H9 (cell line): Measurements from ENCODE around the gene ITPR1. TPM values are rescaled to one million over a fixed set of nuclear protein-coding genes. Genes with fewer than 3 reads are reported as not detected.

Experiments used
- DNase-seq: peaks from one replicate; pipeline ENCODE4 v3.0.0-alpha.2; 2017
- H2AFZ ChIP-seq: one replicate; pipeline ENCODE4 v1.6.1; 2013; ENCODE audit warnings: mild to moderate bottlenecking, low read length, control low read depth, moderate library complexity
- H2AK5ac ChIP-seq: 2 replicates; pipeline ENCODE4 v1.6.1; 2013; ENCODE audit warnings: low read length, control low read depth, mixed read lengths; ENCODE audit not compliant: insufficient read length
- H2BK120ac ChIP-seq: one replicate; pipeline ENCODE4 v1.6.1; 2013; ENCODE audit warnings: low read depth, mild to moderate bottlenecking, low read length, control low read depth, inconsistent platforms; ENCODE audit not compliant: poor library complexity, severe bottlenecking
- H2BK12ac ChIP-seq: 2 replicates; pipeline ENCODE4 v1.6.1; 2013; ENCODE audit warnings: low read length, control low read depth, mixed read lengths, low read depth; ENCODE audit not compliant: insufficient read length
- H2BK15ac ChIP-seq: 2 replicates; pipeline ENCODE4 v1.6.1; 2013; ENCODE audit warnings: low read depth, low read length, control low read depth
- H2BK20ac ChIP-seq: one replicate; pipeline ENCODE4 v1.6.1; 2013; ENCODE audit warnings: low read depth, mild to moderate bottlenecking, low read length, control low read depth, inconsistent platforms; ENCODE audit not compliant: poor library complexity, severe bottlenecking
- H2BK5ac ChIP-seq: 2 replicates; pipeline ENCODE4 v1.6.1; 2013; ENCODE audit warnings: low read length, control low read depth, mixed read lengths; ENCODE audit not compliant: insufficient read length
- H3K14ac ChIP-seq: 2 replicates; pipeline ENCODE4 v1.6.1; 2013; ENCODE audit warnings: low read length, control low read depth; ENCODE audit not compliant: insufficient read depth
- H3K18ac ChIP-seq: 2 replicates; pipeline ENCODE4 v1.6.1; 2013; ENCODE audit warnings: low read depth, mild to moderate bottlenecking, mixed read lengths, low read length, control low read depth; ENCODE audit not compliant: insufficient read length
- H3K23ac ChIP-seq: 2 replicates; pipeline ENCODE4 v1.6.1; 2013; ENCODE audit warnings: low read length, control low read depth, mixed read lengths, low read depth; ENCODE audit not compliant: insufficient read length
- H3K23me2 ChIP-seq: 2 replicates; pipeline ENCODE4 v1.6.1; 2013; ENCODE audit warnings: low read depth, mild to moderate bottlenecking, mixed read lengths, low read length, control low read depth; ENCODE audit not compliant: insufficient read length, poor library complexity, severe bottlenecking
- H3K27ac ChIP-seq: 2 replicates; pipeline ENCODE4 v1.5.1; 2013; ENCODE audit warnings: low read length, control low read depth, mixed read lengths, low read depth; ENCODE audit not compliant: insufficient read length
- H3K27me3 ChIP-seq: 2 replicates; pipeline ENCODE4 v1.6.1; 2013; ENCODE audit warnings: low read length, control low read depth, inconsistent platforms; ENCODE audit not compliant: insufficient read depth
- H3K4ac ChIP-seq: 2 replicates; pipeline ENCODE4 v1.6.1; 2013; ENCODE audit warnings: low read depth, mild to moderate bottlenecking, control low read depth, inconsistent platforms, low read length, moderate library complexity
- H3K4me1 ChIP-seq: 2 replicates; pipeline ENCODE4 v1.6.1; 2013; ENCODE audit warnings: low read length, control low read depth, inconsistent platforms; ENCODE audit not compliant: insufficient read depth
- H3K4me2 ChIP-seq: 2 replicates; pipeline ENCODE4 v1.6.1; 2013; ENCODE audit warnings: low read length, control low read depth, mixed read lengths; ENCODE audit not compliant: insufficient read length, insufficient read depth
- H3K56ac ChIP-seq: 2 replicates; pipeline ENCODE4 v1.6.1; 2013; ENCODE audit warnings: low read depth, mild to moderate bottlenecking, mixed read lengths, low read length, control low read depth; ENCODE audit not compliant: insufficient read length
- H3K79me1 ChIP-seq: 2 replicates; pipeline ENCODE4 v1.6.1; 2013; ENCODE audit warnings: low read depth, mild to moderate bottlenecking, moderate library complexity, low read length, control low read depth, inconsistent platforms; ENCODE audit not compliant: insufficient read depth, poor library complexity, severe bottlenecking
- H3K79me2 ChIP-seq: 2 replicates; pipeline ENCODE4 v1.6.1; 2013; ENCODE audit warnings: low read length, control low read depth, inconsistent platforms; ENCODE audit not compliant: insufficient read depth
- H3K9ac ChIP-seq: 2 replicates; pipeline ENCODE4 v1.6.1; 2013; ENCODE audit warnings: low read length, control low read depth, mixed read lengths; ENCODE audit not compliant: insufficient read length; ENCODE audit errors: extremely low read depth
- H3K9me3 ChIP-seq: one replicate; pipeline ENCODE4 v1.6.1; 2013; ENCODE audit warnings: low read depth, low read length, inconsistent platforms; ENCODE audit not compliant: control insufficient read depth
- H3T11ph ChIP-seq: one replicate; pipeline ENCODE4 v1.6.1; 2013; ENCODE audit warnings: mild to moderate bottlenecking, low read length, control low read depth, inconsistent platforms
- H4K20me1 ChIP-seq: one replicate; pipeline ENCODE4 v1.6.1; 2013; ENCODE audit not compliant: control insufficient read depth, insufficient read length, insufficient read depth
- H4K5ac ChIP-seq: 2 replicates; pipeline ENCODE4 v1.6.1; 2013; ENCODE audit warnings: low read depth, mild to moderate bottlenecking, mixed read lengths, low read length, control low read depth; ENCODE audit not compliant: insufficient read length
- H4K8ac ChIP-seq: replicated peaks from 2 replicates; pipeline ENCODE4 v1.6.1; 2013; ENCODE audit warnings: low read length, control low read depth, mixed read lengths, low read depth; ENCODE audit not compliant: insufficient read length
- H4K91ac ChIP-seq: 2 replicates; pipeline ENCODE4 v1.6.1; 2013; ENCODE audit warnings: low read depth, mild to moderate bottlenecking, moderate library complexity, mixed read lengths, low read length, control low read depth; ENCODE audit not compliant: insufficient read length
- H3K27ac Mint-ChIP-seq, 3 experiments: 2 replicates in 2 of 3; 3 replicates in 1 of 3; pipeline ENCODE4 v1.8.0; 2020 to 2021; ENCODE audit warnings: mixed read lengths in 3 of 3, mild to moderate bottlenecking in 1 of 3, moderate library complexity in 1 of 3
- H3K27me3 Mint-ChIP-seq: 2 replicates; pipeline ENCODE4 v1.8.0; 2021; ENCODE audit warnings: low read depth, mild to moderate bottlenecking, moderate library complexity, mixed read lengths
- H3K36me3 Mint-ChIP-seq, 3 experiments: 2 replicates in 2 of 3; 3 replicates in 1 of 3; pipeline ENCODE4 v1.8.0; 2020 to 2021; ENCODE audit warnings: low read depth in 3 of 3, mixed read lengths in 3 of 3; ENCODE audit not compliant: insufficient read depth in 1 of 3
- H3K4me1 Mint-ChIP-seq, 2 experiments: 2 replicates each; pipeline ENCODE4 v1.8.0; 2020; ENCODE audit warnings: mixed read lengths in 2 of 2
- H3K4me3 Mint-ChIP-seq, 2 experiments: 2 replicates in 1 of 2; 3 replicates in 1 of 2; pipeline ENCODE4 v1.8.0; 2020 to 2021; ENCODE audit warnings: mild to moderate bottlenecking in 2 of 2, mixed read lengths in 2 of 2, moderate library complexity in 1 of 2
- H3K9me3 Mint-ChIP-seq, 2 experiments: 2 replicates in 1 of 2; 3 replicates in 1 of 2; pipeline ENCODE4 v1.8.0; 2020; ENCODE audit warnings: mild to moderate bottlenecking in 2 of 2, mixed read lengths in 2 of 2, moderate library complexity in 1 of 2
- CTCF ChIP-seq: fragments of 200-600 bp; sonication (generic); conservative IDR thresholded peaks from 3 replicates; pipeline ENCODE4 v1.8.0; 2021; ENCODE audit warnings: antibody characterized with exemption, mild to moderate bottlenecking
- WGBS: extraction: QIAGEN DNeasy Blood & Tissue Kit; methylation state at CpG from one replicate; pipeline ENCODE4 v1.1.7; 2013; ENCODE audit warnings: missing lambda C conversion rate, low lambda C conversion rate, mixed read lengths; ENCODE audit not compliant: insufficient read length; ENCODE audit errors: extremely low coverage; 5-methylcytosine and 5-hydroxymethylcytosine counted together
- total RNA-seq: library from RNA; stranded (reverse); gene quantifications from 2 replicates; pipeline ENCODE4 v1.2.1, GENCODE V29; 2021

Gene ITPR1
- total RNA-seq, 1 experiment from 2014 or later = 4.2 TPM

- H3K23me2 ChIP-seq = no peaks in the 10 kb centered on the region
- H2AFZ ChIP-seq = no peak overlapping the region
- Mint-ChIP-seq H3K4me1 (no peaks in the 10 kb centered on the region), H3K27ac (peak overlapping the region in 1 of 3 experiments; percentile 35; a peak in 1 of 7 replicates), H3K36me3 (peaks cover 0 to 2% (median 0%) of the 10 kb centered on the region in 3 experiments; a peak in 1 of 7 replicates), H3K4me3 (no peak overlapping the region), H3K9me3 (no peaks in the 10 kb centered on the region), H3K27me3 (no peaks in the 10 kb centered on the region)
- no peak overlapping the region for H2BK120ac ChIP-seq
- no peak overlapping the region for H2BK20ac ChIP-seq
- H3K9me3 ChIP-seq = no peaks in the 10 kb centered on the region
- H3T11ph ChIP-seq = no peak overlapping the region
- DNase-seq = no peak
- no peak overlapping the region for H3K18ac ChIP-seq
- H2AK5ac ChIP-seq = no peak overlapping the region
- H3K14ac ChIP-seq = no peak overlapping the region
- H3K4me2 ChIP-seq = no peak overlapping the region
- no peaks in the 10 kb centered on the region for H3K79me2 ChIP-seq
- no peak overlapping the region for H4K8ac ChIP-seq
- H3K9ac ChIP-seq = no peak overlapping the region
- no CpG with 5 or more reads among the region's 6 CpGs for WGBS
- no peak overlapping the region for H3K4ac ChIP-seq
- no peak overlapping the region for H3K23ac ChIP-seq
- H3K56ac ChIP-seq = no peak overlapping the region
- no peaks in the 10 kb centered on the region for H3K79me1 ChIP-seq
- H4K5ac ChIP-seq = no peak overlapping the region
- no peak for TF ChIP-seq CTCF
- no peak overlapping the region for H2BK12ac ChIP-seq
- H2BK15ac ChIP-seq = no peak overlapping the region
- no peak overlapping the region for H4K91ac ChIP-seq
- no peaks in the 10 kb centered on the region for H3K27me3 ChIP-seq
- no peak overlapping the region for H2BK5ac ChIP-seq
- no peaks in the 10 kb centered on the region for H3K4me1 ChIP-seq
- no peaks in the 10 kb centered on the region for H4K20me1 ChIP-seq
- no peak overlapping the region for H3K27ac ChIP-seq
These were observed 152.3 kb downstream of the ITPR1 start for GRCh38 chr3:4645468-4645867.
